MM.1S (cell line): ENCODE measurements around the gene SIT1.

Experiments
- DNase-seq: peaks from one replicate; pipeline ENCODE4 v3.0.0-alpha.2; 2015
- H2AFZ ChIP-seq: fragments of 300-600 bp; sonication (generic); 2 replicates; pipeline ENCODE4 v1.6.0; 2016; ENCODE audit warnings: antibody characterized with exemption, low read length
- H3F3A ChIP-seq: fragments of 300-600 bp; sonication (generic); 2 replicates; pipeline ENCODE4 v1.6.1; 2016; ENCODE audit warnings: mild to moderate bottlenecking, antibody characterized with exemption, low read length, moderate library complexity, mixed read lengths; ENCODE audit not compliant: insufficient read depth
- H3K27ac ChIP-seq: fragments of 300-600 bp; sonication (generic); 2 replicates; pipeline ENCODE4 v1.5.1; 2016; ENCODE audit warnings: mild to moderate bottlenecking, low read length
- H3K27me3 ChIP-seq: fragments of 300-600 bp; sonication (generic); replicated peaks from 2 replicates; pipeline ENCODE4 v1.6.0; 2016; ENCODE audit warnings: low read length; ENCODE audit not compliant: insufficient read depth
- H3K36me3 ChIP-seq: fragments of 300-600 bp; sonication (generic); replicated peaks from 2 replicates; pipeline ENCODE4 v1.6.1; 2016; ENCODE audit warnings: mild to moderate bottlenecking, low read length, mixed read lengths; ENCODE audit not compliant: insufficient read depth
- H3K4me1 ChIP-seq: fragments of 300-600 bp; sonication (generic); 2 replicates; pipeline ENCODE4 v1.6.1; 2016; ENCODE audit warnings: low read length, mixed read lengths
- H3K4me2 ChIP-seq: fragments of 300-600 bp; sonication (generic); 2 replicates; pipeline ENCODE4 v1.6.0; 2016; ENCODE audit warnings: low read depth, low read length
- H3K4me3 ChIP-seq: fragments of 300-600 bp; sonication (generic); 2 replicates; pipeline ENCODE4 v1.5.1; 2016; ENCODE audit warnings: low read length, mixed read lengths
- H3K79me2 ChIP-seq: fragments of 300-600 bp; sonication (generic); 2 replicates; pipeline ENCODE4 v1.6.1; 2016; ENCODE audit warnings: mixed run types, low read length, mixed read lengths
- H3K9ac ChIP-seq: fragments of 300-600 bp; sonication (generic); 2 replicates; pipeline ENCODE4 v1.6.1; 2016; ENCODE audit warnings: low read length, mixed read lengths
- H3K9me2 ChIP-seq: fragments of 300-600 bp; sonication (generic); replicated peaks from 2 replicates; pipeline ENCODE4 v1.6.1; 2016; ENCODE audit warnings: mild to moderate bottlenecking, low read length, mixed read lengths; ENCODE audit not compliant: insufficient read depth
- H3K9me3 ChIP-seq: fragments of 300-600 bp; sonication (generic); replicated peaks from 2 replicates; pipeline ENCODE4 v1.6.1; 2016; ENCODE audit warnings: mild to moderate bottlenecking, low read length, mixed read lengths; ENCODE audit not compliant: insufficient read depth
- H4K20me1 ChIP-seq: fragments of 300-600 bp; sonication (generic); 2 replicates; pipeline ENCODE4 v1.6.1; 2016; ENCODE audit warnings: mild to moderate bottlenecking, low read length, moderate library complexity, mixed read lengths; ENCODE audit not compliant: insufficient read depth
- EZH2 ChIP-seq: fragments of 300-600 bp; sonication (generic); optimal IDR thresholded peaks from 2 replicates; pipeline ENCODE3; 2017; ENCODE audit warnings: low read depth, mild to moderate bottlenecking, antibody characterized with exemption, low read length, mixed read lengths
- EZH2phosphoT487 ChIP-seq: fragments of 300-600 bp; sonication (generic); IDR thresholded peaks from 2 replicates; pipeline ENCODE4 v1.6.1; 2018; ENCODE audit warnings: antibody characterized with exemption, low read length
- TF ChIP-seq, protein P1 (sequence below): fragments of 300-600 bp; sonication (generic); IDR thresholded peaks from 2 replicates; pipeline ENCODE4 v1.5.1; 2016; ENCODE audit warnings: antibody characterized with exemption, low read length, mixed read lengths

SIT1 gene

DNA sequence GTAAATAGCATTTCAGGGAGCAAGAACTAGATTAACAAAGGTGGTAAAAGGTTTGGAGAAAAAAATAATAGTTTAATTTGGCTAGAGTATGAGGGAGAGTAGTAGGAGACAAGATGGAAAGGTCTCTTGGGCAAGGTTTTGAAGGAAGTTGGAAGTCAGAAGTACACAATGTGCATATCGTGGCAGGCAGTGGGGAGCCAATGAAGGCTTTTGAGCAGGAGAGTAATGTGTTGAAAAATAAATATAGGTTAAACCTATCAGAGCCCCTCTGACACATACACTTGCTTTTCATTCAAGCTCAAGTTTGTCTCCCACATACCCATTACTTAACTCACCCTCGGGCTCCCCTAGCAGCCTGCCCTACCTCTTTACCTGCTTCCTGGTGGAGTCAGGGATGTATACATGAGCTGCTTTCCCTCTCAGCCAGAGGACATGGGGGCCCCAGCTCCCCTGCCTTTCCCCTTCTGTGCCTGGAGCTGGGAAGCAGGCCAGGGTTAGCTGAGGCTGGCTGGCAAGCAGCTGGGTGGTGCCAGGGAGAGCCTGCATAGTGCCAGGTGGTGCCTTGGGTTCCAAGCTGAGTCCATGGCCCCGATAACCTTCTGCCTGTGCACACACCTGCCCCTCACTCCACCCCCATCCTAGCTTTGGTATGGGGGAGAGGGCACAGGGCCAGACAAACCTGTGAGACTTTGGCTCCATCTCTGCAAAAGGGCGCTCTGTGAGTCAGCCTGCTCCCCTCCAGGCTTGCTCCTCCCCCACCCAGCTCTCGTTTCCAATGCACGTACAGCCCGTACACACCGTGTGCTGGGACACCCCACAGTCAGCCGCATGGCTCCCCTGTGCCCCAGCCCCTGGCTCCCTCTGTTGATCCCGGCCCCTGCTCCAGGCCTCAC, 22.6 kb upstream of the SIT1 start, which contains the start of gene CA9:
Gene CA9 (plus strand): TSS at position 797 of the 893 bp plus-strand sequence. CDS start 32 bp downstream, at position 829.
- Histone ChIP-seq H3K27ac (no peak within 1 kb of the TSS), H3K4me3 (no peak within 1 kb of the TSS), H3F3A (no peaks in the 10 kb centered on the region), H3K9me2 (no peaks in the 10 kb centered on the region), H3K9ac (no peak within 1 kb of the TSS), H3K36me3 (no peaks in the 10 kb centered on the region), H3K79me2 (no peaks in the 10 kb centered on the region), H3K4me2 (no peak within 1 kb of the TSS), H3K9me3 (no peaks in the 10 kb centered on the region), H4K20me1 (no peaks in the 10 kb centered on the region), H3K4me1 (no peaks in the 10 kb centered on the region), H2AFZ (no peak within 1 kb of the TSS), H3K27me3 (peaks cover 15% of the 10 kb centered on the region; the same call in 1 of the 2 replicates)
- no peak for DNase-seq
- TF ChIP-seq EZH2, result no peak
- TF ChIP-seq EZH2phosphoT487, result no peak
- TF ChIP-seq, protein P1, sequence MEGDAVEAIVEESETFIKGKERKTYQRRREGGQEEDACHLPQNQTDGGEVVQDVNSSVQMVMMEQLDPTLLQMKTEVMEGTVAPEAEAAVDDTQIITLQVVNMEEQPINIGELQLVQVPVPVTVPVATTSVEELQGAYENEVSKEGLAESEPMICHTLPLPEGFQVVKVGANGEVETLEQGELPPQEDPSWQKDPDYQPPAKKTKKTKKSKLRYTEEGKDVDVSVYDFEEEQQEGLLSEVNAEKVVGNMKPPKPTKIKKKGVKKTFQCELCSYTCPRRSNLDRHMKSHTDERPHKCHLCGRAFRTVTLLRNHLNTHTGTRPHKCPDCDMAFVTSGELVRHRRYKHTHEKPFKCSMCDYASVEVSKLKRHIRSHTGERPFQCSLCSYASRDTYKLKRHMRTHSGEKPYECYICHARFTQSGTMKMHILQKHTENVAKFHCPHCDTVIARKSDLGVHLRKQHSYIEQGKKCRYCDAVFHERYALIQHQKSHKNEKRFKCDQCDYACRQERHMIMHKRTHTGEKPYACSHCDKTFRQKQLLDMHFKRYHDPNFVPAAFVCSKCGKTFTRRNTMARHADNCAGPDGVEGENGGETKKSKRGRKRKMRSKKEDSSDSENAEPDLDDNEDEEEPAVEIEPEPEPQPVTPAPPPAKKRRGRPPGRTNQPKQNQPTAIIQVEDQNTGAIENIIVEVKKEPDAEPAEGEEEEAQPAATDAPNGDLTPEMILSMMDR, result no peak

DNA sequence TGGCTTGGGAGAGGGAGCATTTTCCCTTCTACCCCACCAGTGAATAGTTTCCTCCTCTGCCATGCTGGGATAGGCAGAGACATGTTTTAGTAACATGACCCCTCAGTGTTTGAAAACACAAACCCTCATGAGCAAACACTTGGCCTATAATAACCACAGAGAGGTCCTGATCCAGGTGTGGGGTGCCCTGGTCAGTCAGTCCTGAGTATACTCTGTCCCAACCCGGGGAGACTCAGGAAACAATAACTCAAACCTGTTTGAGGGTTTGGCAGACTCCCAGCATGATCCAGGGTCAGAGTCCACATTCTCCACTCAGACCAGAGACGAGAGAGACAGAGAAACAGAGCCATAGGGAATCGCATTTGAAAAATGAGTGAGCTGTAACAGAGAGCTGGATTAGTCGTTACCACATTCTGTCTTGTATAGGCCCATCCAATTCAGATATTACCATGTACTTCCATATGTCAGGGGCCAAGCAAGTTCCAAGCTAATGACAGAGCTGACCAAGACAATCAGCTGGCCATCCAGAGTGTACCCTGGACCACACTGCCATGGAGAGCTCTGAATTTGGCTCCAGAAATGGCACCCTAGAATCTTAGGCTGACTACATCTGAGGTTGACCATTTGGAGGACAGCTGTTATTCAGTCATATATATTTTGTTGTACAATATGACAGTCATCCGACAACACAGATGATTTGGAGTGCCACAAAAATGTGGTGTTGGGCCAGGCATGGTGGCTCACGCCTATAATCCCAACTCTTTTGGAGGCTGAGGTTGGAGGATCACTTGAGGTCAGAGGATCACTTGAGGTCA, 18.8 kb upstream of the SIT1 start:
- Histone ChIP-seq H3K27me3 (peaks cover 4% of the 10 kb centered on the region; the same call in 1 of the 2 replicates), H3K79me2 (no peaks in the 10 kb centered on the region), H3K27ac (no peak overlapping the region), H3K9ac (no peak overlapping the region), H3K4me1 (peaks cover 1% of the 10 kb centered on the region; the same call in 1 of the 2 replicates), H2AFZ (no peak overlapping the region), H3K4me2 (no peak overlapping the region), H3F3A (peaks cover 5% of the 10 kb centered on the region; the same call in 1 of the 2 replicates), H3K9me2 (no peaks in the 10 kb centered on the region), H3K36me3 (no peaks in the 10 kb centered on the region), H4K20me1 (no peaks in the 10 kb centered on the region), H3K4me3 (no peak overlapping the region), H3K9me3 (no peaks in the 10 kb centered on the region)
- TF ChIP-seq EZH2 (no peak), EZH2phosphoT487 (no peak)
- TF ChIP-seq, protein P1, result no peak
- DNase-seq, result no peak

DNA sequence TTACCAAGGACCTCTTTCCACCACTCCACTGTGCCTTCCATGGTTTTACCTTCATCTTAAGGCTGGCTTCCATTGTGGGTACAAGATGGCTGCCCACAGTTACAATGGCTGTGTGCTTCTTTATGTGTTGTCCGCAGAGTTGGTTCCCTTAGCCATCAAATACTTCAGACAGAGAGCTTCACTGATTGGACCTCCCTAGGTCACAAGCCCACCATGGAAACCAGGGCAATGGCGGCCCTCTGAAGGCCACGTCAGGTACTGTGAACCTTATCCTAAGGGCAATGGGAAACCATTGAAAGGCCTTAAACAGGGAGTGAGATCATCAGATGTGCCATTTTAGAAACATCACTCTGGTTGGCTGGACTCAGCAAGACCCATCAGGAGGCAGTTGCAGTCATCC, 17.2 kb upstream of the SIT1 start:
- Histone ChIP-seq H3K9me2 (no peaks in the 10 kb centered on the region), H3K27ac (no peak overlapping the region), H3K27me3 (no peaks in the 10 kb centered on the region), H3F3A (peaks cover 16% of the 10 kb centered on the region), H3K36me3 (no peaks in the 10 kb centered on the region), H3K4me2 (no peak overlapping the region), H3K79me2 (no peaks in the 10 kb centered on the region), H3K4me1 (peaks cover 9% of the 10 kb centered on the region), H2AFZ (no peak overlapping the region), H3K9me3 (no peaks in the 10 kb centered on the region), H4K20me1 (no peaks in the 10 kb centered on the region), H3K4me3 (no peak overlapping the region), H3K9ac (no peak overlapping the region)
- no peak for DNase-seq
- no peak for TF ChIP-seq EZH2
- no peak for TF ChIP-seq EZH2phosphoT487
- TF ChIP-seq, protein P1, result no peak
